HTR-8/SVneo (cell line): Measurements from ENCODE around the gene CLEC14A.

Source experiments
- DNase-seq: peaks from one replicate; pipeline ENCODE4 v3.0.0; 2011; ENCODE audit warnings: low spot score, mixed read lengths; ENCODE audit not compliant: insufficient read length
- FAIRE-seq: peaks from 2 replicates; lab custom pipeline; 2011; peaks lifted over from hg19 to GRCh38; lab: Jason Lieb, UNC

Gene CLEC14A

GRCh38 chr14:38207377-38207735 lies 48.5 kb downstream of the CLEC14A start:
- DNase-seq (no peak), FAIRE-seq (no peak)

GRCh38 chr14:38206689-38207376 lies 49.1 kb downstream of the CLEC14A start:
- DNase-seq (no peak), FAIRE-seq (no peak)

GRCh38 chr14:38205949-38206665 lies 49.8 kb downstream of the CLEC14A start:
- FAIRE-seq, result no peak

GRCh38 chr14:38205119-38205813 lies 50.6 kb downstream of the CLEC14A start:
- DNase-seq, result no peak
- no peak for FAIRE-seq

More at GRCh38 chr14:38205949-38206665, 49.8 kb downstream of the CLEC14A start:
- no peak for DNase-seq

GRCh38 chr14:38204719-38205115 lies 51.2 kb downstream of the CLEC14A start:
- FAIRE-seq, result no peak

More at GRCh38 chr14:38204719-38205115, 51.2 kb downstream of the CLEC14A start:
- no peak for DNase-seq
